Loucy (cell line): ENCODE measurements around the gene ACVR1.

Experiments
- EZH2phosphoT487 ChIP-seq: fragments of 200-600 bp; IDR thresholded peaks from 2 replicates; pipeline ENCODE4 v1.6.1; 2018; ENCODE audit warnings: antibody characterized with exemption, mild to moderate bottlenecking, moderate library complexity, borderline replicate concordance
- TF ChIP-seq, protein P1 (sequence below): fragments of 200-600 bp; sonication (generic); conservative IDR thresholded peaks from 2 replicates; pipeline ENCODE4 v1.5.1; 2014; ENCODE audit warnings: mild to moderate bottlenecking, antibody characterized with exemption, low read length

DNA sequence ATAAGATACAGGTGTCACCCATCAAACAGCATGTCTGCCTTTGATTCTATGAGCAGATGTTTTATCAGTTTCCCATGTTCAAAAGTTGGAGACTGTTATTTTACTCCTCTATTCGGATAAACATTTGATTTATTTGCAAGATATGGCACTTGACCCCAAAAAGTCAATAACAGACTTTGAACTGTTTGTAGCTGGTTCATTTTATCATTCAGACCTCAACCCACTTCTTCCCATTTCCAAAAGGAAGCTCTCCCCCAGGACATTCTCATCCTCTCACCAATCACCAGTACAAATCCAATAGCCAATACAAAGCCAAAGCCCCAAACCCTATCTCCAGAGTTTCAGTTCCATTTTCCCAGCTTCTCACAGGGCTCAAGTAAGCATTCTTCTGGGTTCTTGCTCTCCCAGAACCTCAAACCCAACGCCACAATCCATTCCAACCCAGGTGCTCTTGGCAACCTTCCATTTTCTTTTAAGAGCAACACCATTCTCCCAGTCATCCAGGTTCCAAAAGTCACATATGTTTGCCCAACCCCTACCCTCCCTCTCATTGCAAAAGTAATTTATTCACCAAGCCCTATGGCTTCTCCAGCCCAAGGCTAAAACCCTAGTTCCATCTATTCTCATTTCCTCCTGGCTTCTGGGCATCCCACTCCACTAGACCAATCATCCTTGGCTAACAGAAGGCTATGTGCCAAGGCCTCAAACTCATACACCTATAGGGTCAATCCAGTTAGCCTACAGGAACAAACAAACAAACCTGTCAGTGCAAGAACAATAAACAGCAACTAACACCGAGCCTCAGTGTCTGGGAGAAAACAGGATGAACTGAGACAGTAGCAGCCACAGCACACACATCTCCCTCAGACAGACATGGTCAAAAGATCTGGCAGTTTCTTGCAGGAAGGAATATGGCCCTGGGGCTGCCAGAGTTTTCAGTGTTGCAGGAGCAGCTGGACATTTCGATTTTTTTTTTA lies 9.2 kb downstream of the ACVR1 start:
- TF ChIP-seq, protein P1, sequence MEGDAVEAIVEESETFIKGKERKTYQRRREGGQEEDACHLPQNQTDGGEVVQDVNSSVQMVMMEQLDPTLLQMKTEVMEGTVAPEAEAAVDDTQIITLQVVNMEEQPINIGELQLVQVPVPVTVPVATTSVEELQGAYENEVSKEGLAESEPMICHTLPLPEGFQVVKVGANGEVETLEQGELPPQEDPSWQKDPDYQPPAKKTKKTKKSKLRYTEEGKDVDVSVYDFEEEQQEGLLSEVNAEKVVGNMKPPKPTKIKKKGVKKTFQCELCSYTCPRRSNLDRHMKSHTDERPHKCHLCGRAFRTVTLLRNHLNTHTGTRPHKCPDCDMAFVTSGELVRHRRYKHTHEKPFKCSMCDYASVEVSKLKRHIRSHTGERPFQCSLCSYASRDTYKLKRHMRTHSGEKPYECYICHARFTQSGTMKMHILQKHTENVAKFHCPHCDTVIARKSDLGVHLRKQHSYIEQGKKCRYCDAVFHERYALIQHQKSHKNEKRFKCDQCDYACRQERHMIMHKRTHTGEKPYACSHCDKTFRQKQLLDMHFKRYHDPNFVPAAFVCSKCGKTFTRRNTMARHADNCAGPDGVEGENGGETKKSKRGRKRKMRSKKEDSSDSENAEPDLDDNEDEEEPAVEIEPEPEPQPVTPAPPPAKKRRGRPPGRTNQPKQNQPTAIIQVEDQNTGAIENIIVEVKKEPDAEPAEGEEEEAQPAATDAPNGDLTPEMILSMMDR = no peak
- no peak for TF ChIP-seq EZH2phosphoT487
